OCI-LY3 (cell line): ENCODE measurements around the gene RHPN2.

Source experiments
- H2AFZ ChIP-seq: fragments of 200-600, 300-600 bp; shearing (Covaris generic); 2 replicates; pipeline ENCODE4 v1.6.0; 2014; ENCODE audit warnings: antibody characterized with exemption, low read depth, low read length
- H3K27ac ChIP-seq: fragments of 200-600, 300-600 bp; sonication (generic); 2 replicates; pipeline ENCODE4 v1.5.1; 2014; ENCODE audit warnings: mild to moderate bottlenecking, low read length, moderate library complexity, mixed read lengths
- H3K27me3 ChIP-seq: fragments of 200-600, 300-600 bp; sonication (generic); 2 replicates; pipeline ENCODE4 v1.6.1; 2014; ENCODE audit warnings: low read depth, low read length, mixed read lengths
- H3K36me3 ChIP-seq: fragments of 200-600, 300-600 bp; sonication (generic); replicated peaks from 2 replicates; pipeline ENCODE3; 2014; ENCODE audit warnings: low read depth, low read length, mixed read lengths
- H3K4me1 ChIP-seq: fragments of 300-600, 200-600 bp; sonication (generic); 2 replicates; pipeline ENCODE4 v1.6.1; 2014; ENCODE audit warnings: low read length, mixed read lengths
- H3K4me2 ChIP-seq: fragments of 200-600, 300-600 bp; sonication (generic); 2 replicates; pipeline ENCODE4 v1.6.1; 2014; ENCODE audit warnings: low read length, mixed read lengths
- H3K4me3 ChIP-seq: fragments of 300-600, 200-600 bp; sonication (generic); 2 replicates; pipeline ENCODE4 v1.5.1; 2014; ENCODE audit warnings: antibody characterized with exemption, mild to moderate bottlenecking, low read length, moderate library complexity
- H3K79me2 ChIP-seq: fragments of 300-600, 200-600 bp; shearing (Covaris generic); 2 replicates; pipeline ENCODE4 v1.6.1; 2014; ENCODE audit warnings: mild to moderate bottlenecking, low read length, mixed read lengths
- H3K9ac ChIP-seq: fragments of 300-600, 200-600 bp; shearing (Covaris generic); 2 replicates; pipeline ENCODE4 v1.6.0; 2014; ENCODE audit warnings: mild to moderate bottlenecking, low read length, moderate library complexity
- H3K9me3 ChIP-seq: fragments of 200-600, 300-600 bp; shearing (Covaris generic); 2 replicates; pipeline ENCODE4 v1.6.1; 2014; ENCODE audit warnings: low read length, mixed read lengths; ENCODE audit not compliant: insufficient read depth
- H4K20me1 ChIP-seq: fragments of 200-600, 300-600 bp; sonication (generic); 2 replicates; pipeline ENCODE4 v1.6.1; 2016; ENCODE audit warnings: low read length, mixed read lengths; ENCODE audit not compliant: insufficient read depth
- CTCF ChIP-seq: fragments of 200-600, 300-600 bp; sonication (generic); IDR thresholded peaks from 2 replicates; pipeline ENCODE4 v1.5.1; 2014; ENCODE audit warnings: antibody characterized with exemption, low read length, low read depth
- EZH2phosphoT487 ChIP-seq: fragments of 200-600 bp; shearing (Covaris generic); IDR thresholded peaks from 2 replicates; pipeline ENCODE4 v1.6.1; 2018; ENCODE audit warnings: antibody characterized with exemption, mixed run types, low read depth

Gene RHPN2

GRCh38 chr19:33060586-33060985 lies 4.1 kb downstream of the RHPN2 start:
- Histone ChIP-seq H3K27me3 (no peaks in the 10 kb centered on the region), H3K79me2 (no peaks in the 10 kb centered on the region), H3K9me3 (no peaks in the 10 kb centered on the region), H3K36me3 (no peaks in the 10 kb centered on the region), H2AFZ (no peak overlapping the region), H4K20me1 (no peaks in the 10 kb centered on the region), H3K4me3 (no peak overlapping the region), H3K4me1 (peaks cover 8% of the 10 kb centered on the region; the same call in 1 of the 2 replicates), H3K27ac (no peak overlapping the region), H3K9ac (no peak overlapping the region), H3K4me2 (no peak overlapping the region)
- no peak for TF ChIP-seq CTCF
- no peak for TF ChIP-seq EZH2phosphoT487

DNA sequence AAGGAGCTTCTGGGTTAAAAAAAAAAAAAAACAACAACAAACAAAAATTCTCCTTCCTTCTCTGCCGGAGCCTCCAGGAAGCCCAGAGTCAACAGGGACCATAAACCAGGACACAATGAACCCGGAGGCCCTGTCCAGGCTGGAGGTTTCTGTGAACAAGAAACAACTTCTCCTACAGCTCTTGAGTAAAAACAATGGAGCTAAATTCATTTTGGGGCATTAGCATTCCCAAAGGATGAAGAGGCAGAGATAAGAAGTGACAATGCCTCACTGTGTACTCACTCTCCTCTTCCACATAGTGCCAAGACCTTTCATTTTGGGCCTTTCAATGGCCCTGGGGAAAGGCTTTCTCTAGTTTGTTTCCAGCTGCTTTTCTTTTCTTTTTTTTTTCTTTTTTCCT lies 9.0 kb downstream of the RHPN2 start:
- no peaks in the 10 kb centered on the region for H3K9me3 ChIP-seq
- TF ChIP-seq EZH2phosphoT487 (no peak), CTCF (no peak)
- no peak overlapping the region for H2AFZ ChIP-seq
- H3K9ac ChIP-seq = no peak overlapping the region
- H4K20me1 ChIP-seq = no peaks in the 10 kb centered on the region
- no peak overlapping the region for H3K4me3 ChIP-seq
- H3K79me2 ChIP-seq = no peaks in the 10 kb centered on the region
- H3K27ac ChIP-seq = no peak overlapping the region
- no peaks in the 10 kb centered on the region for H3K36me3 ChIP-seq
- no peak overlapping the region for H3K4me2 ChIP-seq
- no peaks in the 10 kb centered on the region for H3K27me3 ChIP-seq
- no peaks in the 10 kb centered on the region for H3K4me1 ChIP-seq

- no peaks in the 10 kb centered on the region for H3K9me3 ChIP-seq
- no peaks in the 10 kb centered on the region for H3K4me1 ChIP-seq
- no peak overlapping the region for H3K27ac ChIP-seq
- no peaks in the 10 kb centered on the region for H3K36me3 ChIP-seq
- no peak overlapping the region for H2AFZ ChIP-seq
- no peak overlapping the region for H3K9ac ChIP-seq
- H3K4me2 ChIP-seq = no peak overlapping the region
- H3K79me2 ChIP-seq = no peaks in the 10 kb centered on the region
- H3K27me3 ChIP-seq = no peaks in the 10 kb centered on the region
- H3K4me3 ChIP-seq = no peak overlapping the region
- H4K20me1 ChIP-seq = no peaks in the 10 kb centered on the region
- TF ChIP-seq CTCF = no peak
- no peak for TF ChIP-seq EZH2phosphoT487
These were observed 10.1 kb downstream of the RHPN2 start for GRCh38 chr19:33054623-33055022.

- no peak overlapping the region for H2AFZ ChIP-seq
- no peak overlapping the region for H3K4me3 ChIP-seq
- H3K4me2 ChIP-seq = no peak overlapping the region
- no peaks in the 10 kb centered on the region for H4K20me1 ChIP-seq
- no peak overlapping the region for H3K27ac ChIP-seq
- H3K79me2 ChIP-seq = no peaks in the 10 kb centered on the region
- H3K4me1 ChIP-seq = no peaks in the 10 kb centered on the region
- H3K9ac ChIP-seq = no peak overlapping the region
- no peaks in the 10 kb centered on the region for H3K36me3 ChIP-seq
- H3K27me3 ChIP-seq = no peaks in the 10 kb centered on the region
- H3K9me3 ChIP-seq = no peaks in the 10 kb centered on the region
- TF ChIP-seq CTCF (no peak), EZH2phosphoT487 (no peak)
These were observed 12.2 kb downstream of the RHPN2 start for GRCh38 chr19:33052352-33052972.
